Bone marrow (tissue), 2 donors: ENCODE measurements around the gene MYO5C.

Source experiments
- DNase-seq, 2 donors: peaks; one replicate each; lab custom pipeline; 2025; lab: John Stamatoyannopoulos, UW

The MYO5C gene

DNA sequence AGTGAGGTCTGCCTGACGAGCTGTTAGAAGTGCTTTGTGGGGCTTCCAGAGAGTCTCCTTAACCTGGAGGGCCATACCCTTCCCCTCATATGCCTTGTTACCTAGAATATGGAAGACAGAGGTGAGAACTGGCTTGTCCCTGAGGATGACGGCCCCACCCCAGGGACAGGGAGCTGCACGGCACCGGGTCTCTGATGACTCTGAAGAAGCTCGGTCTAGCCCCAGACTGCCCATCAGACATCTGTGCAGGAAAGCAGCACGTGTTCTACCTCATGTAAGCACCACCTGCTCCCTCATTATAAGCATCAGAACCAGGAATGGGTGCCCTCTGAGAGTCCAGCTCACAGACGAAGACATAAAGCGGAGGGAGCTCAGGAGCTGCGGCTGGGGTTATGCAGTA is 18.0 kb downstream of the MYO5C start:
- DNase-seq = no peak

DNA sequence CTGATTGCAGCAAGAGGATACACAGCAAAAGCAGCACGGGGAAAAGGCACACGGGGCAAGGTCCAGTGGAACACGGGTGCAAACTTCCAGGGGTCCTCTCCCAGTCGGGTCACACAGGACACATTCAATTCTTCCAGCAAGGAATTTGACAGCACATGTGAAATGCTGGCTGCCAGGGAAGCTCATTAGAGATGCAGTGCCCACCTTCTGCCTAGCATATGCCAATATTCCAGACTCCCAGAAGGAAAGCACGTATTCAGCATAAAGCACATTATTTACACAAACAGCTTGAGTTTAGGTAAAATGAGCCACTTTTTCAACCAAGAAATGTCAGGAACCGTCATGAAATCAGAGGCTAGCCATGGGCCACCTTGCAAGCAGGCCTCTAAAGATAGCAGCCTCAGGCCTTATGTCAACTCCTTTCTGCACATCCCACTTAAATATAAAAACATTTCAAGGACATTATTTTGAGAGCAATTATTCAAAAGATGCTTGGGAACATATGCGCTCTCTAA is 19.3 kb downstream of the MYO5C start:
- no peak for DNase-seq

DNA sequence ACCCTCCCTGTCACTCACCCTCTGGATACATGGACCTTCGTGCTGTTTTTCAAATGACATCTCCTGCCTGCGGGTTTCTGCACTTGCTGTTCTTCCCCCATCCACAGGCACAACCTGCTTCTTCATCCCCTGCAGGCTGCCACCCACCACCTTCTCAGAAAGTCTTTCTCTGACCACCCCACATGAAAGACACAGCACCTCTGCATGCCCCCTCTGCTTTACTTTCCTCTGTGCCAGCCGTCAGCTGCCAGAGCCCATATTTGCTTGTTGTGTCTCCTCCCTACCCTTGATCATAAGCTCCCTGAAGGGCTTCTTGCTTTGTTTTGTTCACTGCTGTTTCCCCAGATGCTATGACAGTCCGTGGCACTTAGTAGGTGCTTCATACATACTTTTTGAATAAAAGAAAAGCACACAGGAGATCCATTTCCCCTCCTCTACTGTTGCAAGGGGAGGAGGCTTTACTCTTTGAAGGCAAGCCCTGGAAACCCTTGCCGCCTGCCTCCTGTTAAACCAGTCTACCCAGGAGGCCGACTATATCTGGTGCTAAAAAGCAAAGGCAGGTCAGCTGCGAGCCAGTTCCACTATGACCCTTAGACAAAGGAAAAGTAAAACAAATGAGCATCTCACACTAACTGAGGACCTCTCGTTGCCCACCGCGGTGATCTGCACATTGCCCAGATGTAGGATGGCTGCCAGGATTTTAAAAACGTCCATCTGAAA is 31.9 kb downstream of the MYO5C start:
- no peak for DNase-seq

DNA sequence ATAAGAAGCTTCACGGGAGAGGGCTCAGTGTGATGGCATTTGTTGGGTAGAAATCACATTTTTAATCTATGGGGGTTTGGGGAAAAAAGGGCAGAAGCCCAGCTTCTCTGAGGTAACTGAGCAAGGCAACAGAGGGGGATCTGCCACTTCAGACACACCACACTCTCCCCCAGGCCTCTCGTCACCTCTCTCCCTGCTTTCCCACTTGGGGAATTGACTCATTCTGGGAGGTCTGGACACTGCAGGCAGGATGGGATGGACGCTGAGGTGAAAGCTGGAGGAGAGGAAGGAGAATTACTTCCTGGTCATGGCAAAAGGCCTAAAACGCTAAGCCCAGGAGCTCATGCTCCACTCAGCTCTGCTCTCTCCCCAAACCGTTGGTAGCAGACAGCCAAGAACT is 33.2 kb downstream of the MYO5C start:
- DNase-seq = no peak

DNA sequence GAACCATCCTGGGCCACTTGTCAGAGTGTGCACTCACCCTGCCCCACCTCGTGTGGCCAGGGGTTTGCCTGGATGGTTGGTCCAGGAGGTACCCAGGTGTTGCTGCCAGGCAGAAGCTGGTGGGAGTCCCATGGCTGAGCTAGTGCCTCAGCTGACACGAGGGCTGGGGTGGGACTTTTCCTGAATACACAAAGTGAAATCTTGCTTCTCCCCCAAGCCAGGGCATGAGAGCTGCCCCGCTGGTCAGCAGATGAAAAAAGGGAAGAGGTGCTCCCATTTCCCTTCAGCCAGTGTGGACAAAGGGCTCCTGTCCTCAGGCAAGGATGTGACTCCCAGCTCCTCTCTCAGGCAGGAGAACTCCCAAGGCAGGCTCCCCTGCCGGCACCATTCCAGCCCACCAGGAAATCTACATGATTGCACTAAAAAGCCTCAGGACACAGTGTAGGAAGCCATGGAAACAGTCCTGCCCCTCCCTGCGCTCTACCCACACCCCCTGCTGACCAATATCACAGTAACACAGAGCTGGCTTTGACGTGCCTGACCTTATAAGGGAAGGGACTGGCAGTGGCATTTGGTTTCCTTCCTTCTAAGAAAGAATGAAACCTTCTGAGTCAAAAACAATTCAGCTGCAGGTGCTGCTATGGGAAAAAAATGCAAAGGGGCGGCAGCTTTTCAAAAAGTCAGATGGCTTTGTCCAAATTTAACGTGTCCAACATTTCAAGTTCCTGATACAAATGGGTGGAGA is 33.9 kb downstream of the MYO5C start:
- no peak for DNase-seq

DNA sequence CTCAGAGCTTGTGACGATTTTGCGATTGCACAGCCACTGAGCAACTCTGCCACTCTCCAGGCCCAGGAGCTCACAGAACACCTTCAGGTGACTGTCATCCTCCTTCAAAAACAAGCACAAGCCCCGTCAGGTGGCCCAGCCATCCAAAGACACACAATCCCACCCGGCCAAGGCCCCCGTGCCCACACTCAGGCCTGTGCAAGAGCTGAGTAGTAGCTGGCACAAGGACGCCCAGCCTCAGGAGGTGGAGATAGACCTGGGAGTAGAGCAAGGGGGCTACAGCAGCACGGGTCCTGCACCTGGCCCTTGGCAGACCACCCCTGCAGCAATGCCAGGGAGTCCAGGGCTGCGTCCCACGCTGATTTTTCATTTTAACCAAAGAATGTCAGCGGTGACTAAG is 34.6 kb downstream of the MYO5C start:
- DNase-seq = no peak

DNA sequence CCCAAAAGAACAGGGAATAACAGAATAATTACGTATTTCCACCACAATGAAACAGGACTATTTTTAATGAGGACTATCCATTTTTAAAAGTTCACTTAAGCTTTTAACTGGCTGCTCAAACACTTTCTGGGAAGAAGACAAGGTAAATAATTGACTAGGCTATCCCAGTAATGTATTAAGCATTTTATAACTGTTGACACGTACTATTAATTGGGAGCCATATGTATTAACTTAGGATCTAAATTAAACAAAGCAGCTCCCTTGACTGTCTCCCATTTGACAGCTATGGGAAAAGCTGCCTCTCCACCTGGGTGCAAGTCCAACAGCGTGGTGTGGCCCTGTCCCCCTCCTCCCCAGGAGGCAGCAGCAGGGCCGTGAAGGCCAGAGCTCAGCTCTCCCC is 36.1 kb downstream of the MYO5C start:
- DNase-seq = no peak

DNA sequence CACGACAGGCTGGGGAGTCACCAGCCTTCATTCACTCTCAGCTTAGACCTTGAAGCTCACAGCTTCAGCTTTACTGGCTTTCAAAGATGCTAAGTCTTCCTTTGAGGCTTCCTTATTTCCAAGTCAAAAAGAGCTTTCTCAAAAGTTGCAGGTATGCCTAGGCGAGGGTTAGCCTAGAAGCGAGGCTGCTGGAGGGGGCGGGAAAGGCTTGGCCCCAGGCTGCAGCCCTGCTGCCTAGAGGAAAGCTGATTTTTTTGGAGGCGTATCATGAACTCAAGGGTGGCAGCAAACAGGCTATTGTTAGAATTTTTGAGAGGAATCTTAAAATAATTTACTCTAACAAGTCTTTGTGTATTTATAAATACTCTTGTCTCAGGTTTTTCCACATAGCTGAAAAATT is 37.1 kb downstream of the MYO5C start:
- no peak for DNase-seq

DNA sequence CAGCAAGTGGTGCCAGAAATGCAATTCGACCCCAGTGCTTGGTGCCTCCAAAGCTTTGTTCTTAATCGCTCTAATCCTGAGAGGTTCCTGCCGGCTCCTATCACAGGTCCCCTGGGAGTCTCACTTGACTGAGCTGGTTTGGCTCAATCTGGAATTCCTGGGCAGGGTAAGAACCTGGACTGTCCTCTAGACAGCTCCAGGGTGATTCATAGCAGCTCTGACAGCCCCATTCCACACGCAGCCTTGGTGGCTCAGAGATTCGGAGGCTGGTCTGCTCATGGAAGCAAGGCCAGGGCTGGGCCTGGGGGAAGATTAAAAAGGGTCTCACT is 37.9 kb downstream of the MYO5C start:
- no peak for DNase-seq

DNA sequence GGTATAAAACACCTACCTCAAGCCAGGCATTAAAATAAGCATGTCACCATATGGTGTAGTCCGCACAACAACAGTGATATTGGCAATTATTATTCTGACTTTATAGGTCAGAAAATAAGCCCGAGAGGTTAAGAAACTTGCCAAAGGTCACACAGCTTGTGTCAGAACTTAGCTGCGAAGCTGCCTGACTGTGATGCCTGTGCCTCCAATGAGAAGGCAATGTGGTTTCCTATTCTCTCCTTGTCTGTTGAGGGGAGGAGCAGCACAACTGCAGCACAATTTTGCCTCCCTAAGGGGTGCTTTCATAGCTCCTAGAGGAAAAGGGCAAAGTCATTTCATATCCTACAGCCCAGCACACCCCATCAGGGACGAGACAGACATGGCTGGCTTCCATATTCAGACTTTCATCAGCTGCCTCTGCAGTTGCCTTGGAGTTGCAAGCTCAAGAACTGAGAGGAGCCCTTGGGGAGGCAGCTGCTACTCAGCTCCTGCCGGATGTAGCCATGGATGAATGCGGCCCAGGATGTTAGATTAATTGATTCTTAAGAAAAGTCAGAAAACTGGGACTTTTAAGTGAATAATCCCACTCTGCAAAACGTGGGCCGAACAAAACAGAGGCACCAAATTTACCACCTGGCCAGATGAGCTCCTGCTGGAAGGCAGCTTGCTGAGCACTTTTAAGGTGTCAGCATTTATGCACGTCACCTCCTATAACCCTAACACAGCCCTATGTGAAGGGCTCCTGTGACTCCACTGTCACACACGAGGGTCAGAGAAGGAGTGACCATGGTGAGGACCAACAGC is 38.5 kb downstream of the MYO5C start:
- no peak for DNase-seq

DNA sequence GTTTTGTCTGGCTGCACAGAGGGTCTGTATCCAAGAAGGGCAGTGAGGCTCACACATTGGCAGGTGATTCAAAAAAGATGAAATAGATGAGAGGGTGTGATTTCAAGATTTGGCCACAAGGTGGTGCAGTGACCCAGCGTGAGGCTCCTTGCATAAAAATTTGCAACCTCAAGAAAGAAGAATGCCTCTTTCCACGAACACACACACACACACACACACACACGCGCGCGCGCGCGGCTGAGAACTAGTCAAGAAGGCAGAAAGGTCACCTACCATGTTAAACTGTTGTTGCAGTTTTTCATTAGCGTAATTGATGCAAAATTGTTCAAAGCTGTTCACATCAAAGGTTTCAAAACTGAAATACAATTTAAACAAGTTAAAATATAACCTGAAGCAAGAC is 39.2 kb downstream of the MYO5C start:
- DNase-seq = peak; percentile 36 to 73

DNA sequence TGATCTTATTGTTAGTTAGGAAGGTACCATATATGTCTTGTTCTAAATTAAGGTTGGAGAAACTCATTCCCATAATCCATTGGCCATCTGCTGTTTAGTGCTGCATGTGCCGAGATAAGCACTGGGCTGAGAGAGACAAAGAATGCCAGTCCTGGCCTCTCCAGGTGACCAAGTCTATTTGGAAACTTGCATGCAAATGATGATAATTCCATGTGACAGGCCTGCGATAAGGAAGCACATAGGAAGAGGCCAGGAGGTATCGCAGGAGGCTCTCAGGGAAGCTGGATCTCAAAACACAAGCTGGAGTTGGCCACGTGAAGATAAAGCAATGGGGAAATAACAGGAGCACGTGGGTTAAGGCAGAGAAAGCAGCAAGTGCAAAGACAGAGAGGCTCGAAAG is 39.7 kb downstream of the MYO5C start:
- DNase-seq = no peak

DNA sequence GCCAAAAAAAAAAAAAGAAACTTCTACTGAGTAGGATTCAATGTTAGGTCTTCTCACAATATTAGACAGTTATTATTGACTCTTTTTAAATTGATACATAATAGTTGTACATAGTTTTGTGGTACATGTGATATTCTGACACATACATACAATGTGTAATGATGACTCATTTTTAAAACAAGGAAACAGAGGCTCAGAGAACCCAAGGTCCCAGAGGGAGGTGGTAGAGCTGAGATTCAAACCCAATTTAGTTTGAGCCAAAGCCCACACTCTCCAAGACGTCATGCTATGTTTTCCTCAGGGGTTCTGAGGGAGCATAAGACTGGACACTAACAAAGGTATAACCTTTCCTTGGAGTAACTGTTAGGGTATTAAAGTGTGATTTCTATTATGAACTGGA is 40.6 kb downstream of the MYO5C start:
- no peak for DNase-seq

DNA sequence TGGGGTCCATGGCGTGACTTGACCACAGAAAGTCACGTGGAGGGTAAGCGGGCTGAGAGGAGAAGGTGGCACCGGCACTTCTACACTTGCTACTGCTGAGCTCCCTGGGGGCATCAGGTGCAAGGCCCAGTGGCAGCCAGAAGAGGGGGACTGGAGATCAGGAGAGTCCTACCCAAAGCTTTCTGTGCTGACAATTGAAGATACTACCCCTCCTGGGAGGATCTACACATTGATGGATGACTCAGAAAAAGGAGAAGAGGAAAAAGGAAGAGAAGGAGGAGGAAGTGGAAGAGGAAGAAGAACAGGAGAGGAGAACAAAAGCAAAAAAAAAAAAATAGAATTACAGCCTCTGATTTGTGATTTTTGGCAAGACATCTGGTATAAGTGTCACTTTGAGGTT is 41.2 kb downstream of the MYO5C start:
- no peak for DNase-seq

DNA sequence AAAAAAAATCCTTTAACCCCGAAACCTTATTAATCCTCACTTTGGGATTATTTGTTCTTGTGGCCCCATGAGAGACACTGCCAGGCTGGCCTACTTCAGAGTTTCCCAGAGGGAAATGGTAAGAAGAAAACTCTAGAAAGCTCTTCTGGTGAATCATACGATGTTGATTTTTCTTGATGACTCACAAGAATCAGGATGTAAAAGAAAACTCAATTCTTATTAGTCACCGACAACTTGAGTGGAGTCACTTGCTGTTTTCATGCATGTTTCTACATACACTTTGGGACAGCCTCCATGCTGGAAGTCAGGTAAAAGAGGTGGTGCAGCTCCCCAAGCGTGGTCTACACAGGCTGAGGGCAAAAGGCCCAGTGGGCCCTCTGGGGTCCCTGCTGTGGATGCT is 42.8 kb downstream of the MYO5C start:
- DNase-seq = peak in 1 of 2 donors; percentile 59

DNA sequence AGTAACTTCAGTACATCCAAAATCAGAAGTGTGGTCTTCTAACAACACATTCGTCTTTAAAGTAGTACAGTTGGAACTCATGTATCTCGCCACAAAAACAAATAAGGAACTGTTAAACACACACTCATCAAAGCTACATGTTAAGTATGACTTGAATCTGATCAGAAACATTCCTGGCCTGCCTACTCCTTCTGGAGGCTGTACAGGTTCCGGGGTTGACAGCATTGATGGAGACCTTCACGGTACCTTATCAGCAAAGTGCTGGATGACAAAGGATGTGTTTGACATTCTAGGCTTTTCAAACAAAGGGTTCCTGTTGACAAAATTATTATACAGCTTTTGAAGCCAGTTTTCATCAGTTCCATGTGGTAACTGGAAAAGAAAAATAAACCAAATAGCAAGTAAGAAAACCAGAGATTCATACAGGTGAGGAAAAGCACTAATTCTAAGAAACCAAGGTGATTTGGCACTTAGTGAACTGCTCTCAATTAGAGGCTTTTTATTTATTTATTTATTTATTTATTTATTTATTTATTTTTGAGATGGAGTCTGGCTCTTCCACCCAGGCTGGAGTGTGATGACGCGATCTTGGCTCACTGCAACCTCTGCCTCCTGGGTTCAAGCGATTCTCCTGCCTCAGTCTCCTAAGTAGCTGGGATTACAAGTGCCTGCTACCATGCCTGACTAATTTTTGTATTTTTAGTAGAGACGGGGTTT is 44.3 kb downstream of the MYO5C start:
- no peak for DNase-seq

DNA sequence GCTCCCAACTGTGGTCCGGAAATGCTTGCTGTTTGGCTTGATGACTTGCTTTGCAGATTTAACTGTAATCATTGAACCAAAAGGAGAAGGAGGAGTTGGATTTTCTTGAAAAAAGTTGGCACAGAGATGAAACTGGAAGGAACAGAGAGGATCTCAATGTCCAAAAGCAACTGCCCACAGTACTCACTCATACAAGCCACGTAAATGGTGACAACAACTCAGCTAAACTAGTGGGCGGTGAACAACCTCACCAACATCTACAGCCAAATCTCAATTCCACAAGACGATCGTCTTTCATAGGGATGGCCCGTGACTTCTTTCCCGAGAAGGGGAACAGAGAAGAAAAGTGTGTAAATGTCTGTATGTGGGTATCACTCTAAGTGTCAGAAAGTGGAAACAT is 48.1 kb downstream of the MYO5C start:
- no peak for DNase-seq

DNA sequence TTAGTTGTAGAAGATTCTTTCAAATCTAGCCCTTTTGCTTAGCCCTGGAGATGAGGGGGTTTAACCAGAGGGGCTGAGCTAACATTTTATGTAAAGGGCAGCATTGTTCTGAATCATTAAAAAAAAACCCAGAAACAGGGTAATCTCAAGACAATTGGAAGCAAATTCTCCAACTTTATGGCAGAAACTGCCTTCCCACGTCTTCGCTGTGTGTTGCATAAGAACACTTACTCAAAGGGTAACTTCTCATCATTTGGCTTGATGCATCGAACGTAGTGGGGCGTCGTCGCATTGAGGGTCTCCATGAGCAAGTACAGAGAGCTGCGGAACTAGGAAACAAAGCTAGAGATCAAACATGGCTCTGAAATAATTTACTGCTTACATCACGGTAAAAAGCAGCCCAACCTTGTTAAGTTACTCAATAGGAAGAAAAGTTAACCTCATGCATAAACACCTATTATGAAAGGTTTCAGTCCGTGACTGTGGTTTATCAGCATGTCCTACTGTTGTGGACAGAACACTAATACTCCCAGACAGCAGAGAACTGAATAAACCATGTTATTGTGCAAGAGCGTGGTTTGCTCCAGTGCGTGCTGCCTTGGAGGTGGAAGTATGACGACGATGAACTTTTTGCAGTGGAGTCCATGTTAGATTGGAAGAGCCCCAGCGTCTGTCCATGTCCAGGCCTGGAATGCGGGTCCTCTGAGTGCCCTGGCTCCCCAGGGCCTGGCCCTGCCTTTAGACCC is 48.7 kb downstream of the MYO5C start:
- DNase-seq = no peak

DNA sequence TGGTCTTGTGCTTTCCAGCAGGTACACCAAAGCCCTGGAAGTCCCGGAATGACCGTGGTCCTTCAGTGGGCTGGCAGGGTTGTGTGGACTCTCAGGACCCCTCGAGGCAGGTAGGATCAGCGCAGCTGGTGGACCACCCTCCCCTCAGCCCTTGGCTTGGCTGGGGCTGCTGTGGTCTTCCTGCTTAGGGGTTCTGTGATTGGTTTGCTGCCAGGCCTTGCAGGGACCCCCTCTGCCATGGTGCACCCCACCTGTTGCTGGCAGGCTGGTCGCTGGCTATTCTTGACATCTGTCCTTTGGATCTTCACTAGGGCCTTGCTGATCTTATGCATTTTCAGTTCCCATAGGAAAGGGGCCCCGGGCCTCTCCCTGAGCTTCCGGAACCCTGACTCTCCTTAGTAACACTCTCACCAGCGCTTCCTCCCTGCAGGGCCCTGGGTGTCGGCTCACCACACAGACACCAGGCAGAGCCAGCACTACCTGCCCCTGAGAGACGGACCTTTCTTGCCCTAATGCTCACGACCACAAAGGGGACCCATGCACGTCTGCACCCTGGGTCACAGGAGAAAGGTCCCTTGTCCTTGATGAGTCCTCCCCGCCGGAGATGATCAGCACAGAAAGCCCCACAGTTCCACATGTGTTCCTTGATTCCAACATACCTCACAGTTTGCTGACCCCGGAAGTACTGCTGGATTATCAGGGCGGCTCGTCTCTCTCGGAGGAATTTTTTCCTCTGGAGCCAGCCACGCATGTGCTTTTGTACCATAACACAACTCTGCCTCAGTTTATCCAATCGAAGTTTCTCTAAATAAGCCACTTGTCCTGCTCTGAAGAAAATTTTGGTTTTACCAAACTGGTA is 51.7 kb downstream of the MYO5C start:
- no peak for DNase-seq

DNA sequence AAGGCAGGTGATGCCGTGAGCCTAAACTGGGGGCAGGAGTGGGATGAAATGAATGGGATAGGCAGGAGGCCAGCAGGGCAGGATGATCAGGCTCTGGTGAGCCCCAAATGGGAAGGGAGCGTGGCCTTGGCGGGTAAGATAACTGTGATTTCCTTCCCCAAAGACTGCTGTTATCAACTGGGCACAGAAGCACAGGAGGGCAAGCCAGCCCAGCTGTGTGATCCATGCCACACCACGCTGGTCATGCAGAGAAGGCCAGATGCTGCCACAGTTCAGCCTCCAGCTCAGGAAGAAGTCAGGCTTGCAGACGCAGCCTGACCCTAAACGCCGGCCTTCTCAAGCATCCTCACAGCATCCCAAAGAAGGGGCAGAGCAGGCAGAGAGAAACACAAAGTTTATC is 52.3 kb downstream of the MYO5C start:
- DNase-seq = no peak

DNA sequence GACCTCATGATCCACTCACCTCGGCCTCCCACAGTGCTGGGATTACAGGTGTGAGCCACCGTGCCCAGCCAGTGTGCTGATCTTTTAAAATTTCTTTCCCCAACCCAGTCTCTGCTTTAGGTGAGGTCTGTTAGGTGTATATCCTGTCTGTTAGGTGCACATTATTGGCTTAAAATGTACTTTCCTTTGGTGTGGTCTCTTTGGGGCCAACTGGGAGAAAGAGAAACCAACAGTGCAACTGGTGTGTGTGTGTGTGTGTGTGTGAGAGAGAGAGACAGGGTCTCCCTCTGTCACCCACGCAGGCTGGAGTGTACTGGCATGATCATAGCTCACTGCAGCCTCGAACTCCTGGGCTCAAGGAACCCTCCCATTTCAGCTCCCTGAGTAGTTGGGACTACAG is 54.1 kb downstream of the MYO5C start:
- no peak for DNase-seq
